ENCODE measurements around the gene FAM161B. TPM values are rescaled to one million over a fixed set of nuclear protein-coding genes. Genes with fewer than 3 reads are reported as not detected.
A peak's percentile ranks its signal among the peaks of the same experiment; 100 is the strongest.

Gene FAM161B
- total and polyA plus RNA-seq, 2 of the 13 experiments (the other 11 are each of a cell fraction or from before 2014, with no cell fraction given), result 1.6 to 2.0 TPM

DNA sequence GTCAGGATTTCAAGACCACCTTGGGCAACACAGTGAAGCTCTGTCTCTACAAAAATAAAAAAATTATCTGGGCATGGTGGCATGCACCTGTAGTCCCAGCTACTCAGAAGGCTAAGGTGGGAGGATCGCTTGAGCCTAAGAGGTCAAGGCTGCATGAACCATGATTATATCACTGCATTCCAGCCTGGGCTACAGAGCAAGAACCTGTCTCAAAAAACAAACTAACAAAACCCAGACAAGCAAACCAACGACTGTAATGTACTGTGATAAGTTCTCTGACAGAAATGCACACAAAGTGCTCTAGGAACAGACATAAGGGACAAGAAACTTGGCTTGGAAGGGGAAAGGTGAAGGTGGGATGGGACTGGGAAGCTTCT is 46.8 kb upstream of the FAM161B start (continued):
- peak; percentile 69; the same call in 1 of the 2 replicates for TF ChIP-seq ZBTB7B (CRISPR knock-in tag; IDR thresholded peaks at IDR 0.05)
- no peak for TF ChIP-seq ZNF660 (CRISPR knock-in tag; IDR thresholded peaks at IDR 0.05; ENCODE audit: borderline replicate concordance, low read depth)
- TF ChIP-seq TOPORS (CRISPR knock-in tag; IDR thresholded peaks at IDR 0.05), result 0 out of 2 replicates have a peak, but pooled peaks have one; percentile 24
- TF ChIP-seq RAD21 (CRISPR knock-in tag; IDR thresholded peaks at IDR 0.05), result no peak
- TF ChIP-seq BORCS8-MEF2B (CRISPR knock-in tag; IDR thresholded peaks at IDR 0.05), result peak; percentile 59; the same call in 1 of the 2 replicates
- TF ChIP-seq, protein P1, sequence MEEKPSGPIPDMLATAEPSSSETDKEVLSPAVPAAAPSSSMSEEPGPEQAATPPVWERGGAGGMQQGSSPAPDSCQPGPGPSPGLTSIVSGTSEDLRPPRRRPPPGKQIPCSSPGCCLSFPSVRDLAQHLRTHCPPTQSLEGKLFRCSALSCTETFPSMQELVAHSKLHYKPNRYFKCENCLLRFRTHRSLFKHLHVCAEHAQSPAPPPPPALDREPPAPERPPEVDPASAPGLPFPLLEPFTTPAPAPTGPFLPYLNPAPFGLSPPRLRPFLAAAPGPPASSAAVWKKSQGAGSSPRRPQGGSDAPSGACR (CRISPR knock-in tag; IDR thresholded peaks at IDR 0.05), result 0 out of 2 replicates have a peak, but pooled peaks have one; percentile 59
- no peak for TF ChIP-seq ARID2 (CRISPR knock-in tag; IDR thresholded peaks at IDR 0.05; ENCODE audit: borderline replicate concordance)
- TF ChIP-seq, protein P2, sequence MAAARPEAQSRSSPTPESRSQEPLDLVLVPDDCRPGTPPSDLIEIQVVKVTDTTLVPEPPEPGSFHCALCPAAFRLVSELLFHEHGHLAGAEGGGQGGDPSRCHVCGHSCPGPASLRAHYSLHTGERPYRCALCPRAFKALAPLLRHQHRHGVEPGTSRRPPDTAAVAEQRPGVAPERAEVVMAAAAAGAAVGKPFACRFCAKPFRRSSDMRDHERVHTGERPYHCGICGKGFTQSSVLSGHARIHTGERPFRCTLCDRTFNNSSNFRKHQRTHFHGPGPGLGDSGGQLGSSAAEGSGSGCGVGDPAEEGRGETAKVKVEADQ (CRISPR knock-in tag; IDR thresholded peaks at IDR 0.05; ENCODE audit: borderline replicate concordance), result no peak
- peak; percentile 61; the same call in 1 of the 2 replicates for TF ChIP-seq HMG20B (CRISPR knock-in tag; conservative IDR thresholded peaks at IDR 0.05)
- TF ChIP-seq, protein P3, sequence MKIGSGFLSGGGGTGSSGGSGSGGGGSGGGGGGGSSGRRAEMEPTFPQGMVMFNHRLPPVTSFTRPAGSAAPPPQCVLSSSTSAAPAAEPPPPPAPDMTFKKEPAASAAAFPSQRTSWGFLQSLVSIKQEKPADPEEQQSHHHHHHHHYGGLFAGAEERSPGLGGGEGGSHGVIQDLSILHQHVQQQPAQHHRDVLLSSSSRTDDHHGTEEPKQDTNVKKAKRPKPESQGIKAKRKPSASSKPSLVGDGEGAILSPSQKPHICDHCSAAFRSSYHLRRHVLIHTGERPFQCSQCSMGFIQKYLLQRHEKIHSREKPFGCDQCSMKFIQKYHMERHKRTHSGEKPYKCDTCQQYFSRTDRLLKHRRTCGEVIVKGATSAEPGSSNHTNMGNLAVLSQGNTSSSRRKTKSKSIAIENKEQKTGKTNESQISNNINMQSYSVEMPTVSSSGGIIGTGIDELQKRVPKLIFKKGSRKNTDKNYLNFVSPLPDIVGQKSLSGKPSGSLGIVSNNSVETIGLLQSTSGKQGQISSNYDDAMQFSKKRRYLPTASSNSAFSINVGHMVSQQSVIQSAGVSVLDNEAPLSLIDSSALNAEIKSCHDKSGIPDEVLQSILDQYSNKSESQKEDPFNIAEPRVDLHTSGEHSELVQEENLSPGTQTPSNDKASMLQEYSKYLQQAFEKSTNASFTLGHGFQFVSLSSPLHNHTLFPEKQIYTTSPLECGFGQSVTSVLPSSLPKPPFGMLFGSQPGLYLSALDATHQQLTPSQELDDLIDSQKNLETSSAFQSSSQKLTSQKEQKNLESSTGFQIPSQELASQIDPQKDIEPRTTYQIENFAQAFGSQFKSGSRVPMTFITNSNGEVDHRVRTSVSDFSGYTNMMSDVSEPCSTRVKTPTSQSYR (CRISPR knock-in tag; IDR thresholded peaks at IDR 0.05; ENCODE audit: borderline replicate concordance), result no peak
- TF ChIP-seq HNF4A (CRISPR knock-in tag; IDR thresholded peaks at IDR 0.05), result peak; percentile 74; the same call in 1 of the 2 replicates
- TF ChIP-seq NONO (IDR thresholded peaks at IDR 0.05), result no peak
- no peak; the same call in 1 of the 2 replicates for TF ChIP-seq NONO (CRISPR knock-in tag; conservative IDR thresholded peaks at IDR 0.05)
- TF ChIP-seq, protein P4, sequence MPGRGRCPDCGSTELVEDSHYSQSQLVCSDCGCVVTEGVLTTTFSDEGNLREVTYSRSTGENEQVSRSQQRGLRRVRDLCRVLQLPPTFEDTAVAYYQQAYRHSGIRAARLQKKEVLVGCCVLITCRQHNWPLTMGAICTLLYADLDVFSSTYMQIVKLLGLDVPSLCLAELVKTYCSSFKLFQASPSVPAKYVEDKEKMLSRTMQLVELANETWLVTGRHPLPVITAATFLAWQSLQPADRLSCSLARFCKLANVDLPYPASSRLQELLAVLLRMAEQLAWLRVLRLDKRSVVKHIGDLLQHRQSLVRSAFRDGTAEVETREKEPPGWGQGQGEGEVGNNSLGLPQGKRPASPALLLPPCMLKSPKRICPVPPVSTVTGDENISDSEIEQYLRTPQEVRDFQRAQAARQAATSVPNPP (CRISPR knock-in tag; IDR thresholded peaks at IDR 0.05), result 0 out of 2 replicates have a peak, but pooled peaks have one; percentile 25
- peak; percentile 24; the same call in 1 of the 2 replicates for TF ChIP-seq MIER3 (CRISPR knock-in tag; IDR thresholded peaks at IDR 0.05; ENCODE audit: borderline replicate concordance)
- TF ChIP-seq, protein P5, sequence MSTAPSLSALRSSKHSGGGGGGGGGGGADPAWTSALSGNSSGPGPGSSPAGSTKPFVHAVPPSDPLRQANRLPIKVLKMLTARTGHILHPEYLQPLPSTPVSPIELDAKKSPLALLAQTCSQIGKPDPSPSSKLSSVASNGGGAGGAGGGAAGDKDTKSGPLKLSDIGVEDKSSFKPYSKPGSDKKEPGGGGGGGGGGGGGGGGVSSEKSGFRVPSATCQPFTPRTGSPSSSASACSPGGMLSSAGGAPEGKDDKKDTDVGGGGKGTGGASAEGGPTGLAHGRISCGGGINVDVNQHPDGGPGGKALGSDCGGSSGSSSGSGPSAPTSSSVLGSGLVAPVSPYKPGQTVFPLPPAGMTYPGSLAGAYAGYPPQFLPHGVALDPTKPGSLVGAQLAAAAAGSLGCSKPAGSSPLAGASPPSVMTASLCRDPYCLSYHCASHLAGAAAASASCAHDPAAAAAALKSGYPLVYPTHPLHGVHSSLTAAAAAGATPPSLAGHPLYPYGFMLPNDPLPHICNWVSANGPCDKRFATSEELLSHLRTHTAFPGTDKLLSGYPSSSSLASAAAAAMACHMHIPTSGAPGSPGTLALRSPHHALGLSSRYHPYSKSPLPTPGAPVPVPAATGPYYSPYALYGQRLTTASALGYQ (CRISPR knock-in tag; IDR thresholded peaks at IDR 0.05), result no peak
- no peak for TF ChIP-seq HES4 (CRISPR knock-in tag; IDR thresholded peaks at IDR 0.05; ENCODE audit: borderline replicate concordance)
- TF ChIP-seq SOX5 (CRISPR knock-in tag; IDR thresholded peaks at IDR 0.05; ENCODE audit: borderline replicate concordance), result peak; percentile 65; the same call in 1 of the 2 replicates
- no peak for TF ChIP-seq ZFP37 (CRISPR knock-in tag; IDR thresholded peaks at IDR 0.05; ENCODE audit: borderline replicate concordance)
- TF ChIP-seq ZNF326 (CRISPR knock-in tag; IDR thresholded peaks at IDR 0.05; ENCODE audit: borderline replicate concordance), result no peak
- TF ChIP-seq ZNF83 (CRISPR knock-in tag; IDR thresholded peaks at IDR 0.05; ENCODE audit: borderline replicate concordance), result no peak
- peak; percentile 35; the same call in 1 of the 2 replicates for TF ChIP-seq ESRRA (CRISPR knock-in tag; IDR thresholded peaks at IDR 0.05; ENCODE audit: low read depth)
- TF ChIP-seq ZBTB8A (CRISPR knock-in tag; IDR thresholded peaks at IDR 0.05; ENCODE audit: borderline replicate concordance, low read depth), result no peak
- no peak for TF ChIP-seq ZNF160 (CRISPR knock-in tag; IDR thresholded peaks at IDR 0.05)

All from HepG2 (cell line).